ENCODE data around the gene INSIG1.

- TF ChIP-seq CTCF (conservative IDR thresholded peaks at IDR 0.05; ENCODE audit: low read depth, low read length) (no peak), EZH2 (IDR thresholded peaks at IDR 0.05; ENCODE audit: borderline replicate concordance, low read depth, low read length, poor library complexity, severe bottlenecking) (no peak)
These were observed 48.6 kb downstream of the INSIG1 start for GRCh38 chr7:155346285-155346684.
